ENCODE results near the gene UBALD1. TPM values are rescaled to one million over a fixed set of nuclear protein-coding genes. Genes with fewer than 3 reads are reported as not detected.

The UBALD1 gene
- total RNA-seq, 1 experiment from 2014 or later = 29.9 TPM

- TF ChIP-seq SIN3A (IDR thresholded peaks at IDR 0.05; ENCODE audit: borderline replicate concordance, insufficient read depth, low read depth, low read length) (no peak), REST (IDR thresholded peaks at IDR 0.05; ENCODE audit: insufficient read depth in 1 of 2, low read depth in 2 of 2, low read length in 1 of 2) (no peak), TCF7L2 (IDR thresholded peaks at IDR 0.05; ENCODE audit: low read depth, low read length) (no peak), CTCF (IDR thresholded peaks at IDR 0.05) (no peak), POLR2AphosphoS5 (IDR thresholded peaks at IDR 0.05; ENCODE audit: low read depth, low read length) (no peak)
- in situ Hi-C loops (cut with HindIII; ENCODE audit: low pct_unique_long_range_greater_than_20kb, low sequenced_read_pairs) = no loop called here
- intact Hi-C loops (cut with micrococcal nuclease; ENCODE audit: unreplicated experiment) = no loop called here
- ChIA-PET POLR2A (no interaction called here), CTCF (interaction anchor here (0.7 kb wide), 1 partner anchor 9 kb away, joined by 6 read pairs; no protein-coding TSS in a partner anchor)
- Histone ChIP-seq H3K27ac (ENCODE audit: low read length) (no peak overlapping the region), H3K27me3 (ENCODE audit: control insufficient read depth, insufficient read depth, low read length) (no peaks in the 10 kb centered on the region), H3K4me3 (ENCODE audit: low read depth in 2 of 2, low read length in 2 of 2) (no peak overlapping the region), H3K9me3 (ENCODE audit: control insufficient read depth, insufficient read depth, low read depth, low read length) (no peaks in the 10 kb centered on the region), H3K36me3 (ENCODE audit: control insufficient read depth, insufficient read depth, low read length) (no peaks in the 10 kb centered on the region), H3K4me1 (ENCODE audit: control insufficient read depth, insufficient read depth, low read length) (no peaks in the 10 kb centered on the region)
- no peak for DNase-seq (ENCODE audit: low read depth, low spot score)
- ATAC-seq = no peak
- BruUV-seq (replicated peaks) = no TSS peak
Observed at GRCh38 chr16:4594433-4595410, 20.0 kb downstream of the UBALD1 start.

GRCh38 chr16:4593086-4593485 lies 21.6 kb downstream of the UBALD1 start:
- Histone ChIP-seq H3K27ac (ENCODE audit: low read length) (no peak overlapping the region), H3K4me1 (ENCODE audit: control insufficient read depth, insufficient read depth, low read length) (no peaks in the 10 kb centered on the region), H3K9me3 (ENCODE audit: control insufficient read depth, insufficient read depth, low read depth, low read length) (no peaks in the 10 kb centered on the region; the same call in 1 of the 2 replicates), H3K36me3 (ENCODE audit: control insufficient read depth, insufficient read depth, low read length) (no peaks in the 10 kb centered on the region), H3K4me3 (ENCODE audit: low read depth in 2 of 2, low read length in 2 of 2) (no peak overlapping the region), H3K27me3 (ENCODE audit: control insufficient read depth, insufficient read depth, low read length) (no peaks in the 10 kb centered on the region)
- no peak for ATAC-seq
- DNase-seq (ENCODE audit: low read depth, low spot score) = no peak
- TF ChIP-seq POLR2AphosphoS5 (IDR thresholded peaks at IDR 0.05; ENCODE audit: low read depth, low read length) (no peak), SIN3A (IDR thresholded peaks at IDR 0.05; ENCODE audit: borderline replicate concordance, insufficient read depth, low read depth, low read length) (no peak), REST (IDR thresholded peaks at IDR 0.05; ENCODE audit: insufficient read depth in 1 of 2, low read depth in 2 of 2, low read length in 1 of 2) (no peak), TCF7L2 (IDR thresholded peaks at IDR 0.05; ENCODE audit: low read depth, low read length) (no peak), CTCF (IDR thresholded peaks at IDR 0.05) (no peak)
- BruUV-seq (replicated peaks) = no TSS peak
- in situ Hi-C loops (cut with HindIII; ENCODE audit: low pct_unique_long_range_greater_than_20kb, low sequenced_read_pairs) = no loop called here
- POLR2A ChIA-PET = no interaction called here
- intact Hi-C loops (cut with micrococcal nuclease; ENCODE audit: unreplicated experiment) = no loop called here
- CTCF ChIA-PET = no interaction called here

All from Panc1 (cell line).